Measurements from ENCODE around the gene FOXD2. TPM values are rescaled to one million over a fixed set of nuclear protein-coding genes. Genes with fewer than 3 reads are reported as not detected.

Gene FOXD2
- total RNA-seq, 6 experiments from 2014 or later = 0.25 to 0.86 (median 0.41) TPM

- WGBS (ENCODE audit: insufficient coverage, low coverage, low lambda C conversion rate, missing lambda C conversion rate) = 70% methylated on average over 4 of the region's 5 CpGs
- no peak overlapping the region for H3K27ac ChIP-seq
- ATAC-seq = no peak
- TF ChIP-seq POLR2A (IDR thresholded peaks at IDR 0.05) (no peak), CTCF (IDR thresholded peaks at IDR 0.05) (no peak)
- intact Hi-C loops (cut with DNase I) = no loop called here
- no peaks in the 10 kb centered on the region for H3K27me3 ChIP-seq
- no peak overlapping the region for H3K4me3 ChIP-seq
- H3K36me3 ChIP-seq = no peaks in the 10 kb centered on the region
- no peaks in the 10 kb centered on the region for H3K4me1 ChIP-seq
- no peaks in the 10 kb centered on the region for H3K9me3 ChIP-seq
- no peak for DNase-seq
These were observed 44.7 kb upstream of the FOXD2 start for GRCh38 chr1:47393141-47393540.

GRCh38 chr1:47395433-47395832 is 42.4 kb upstream of the FOXD2 start:
- TF ChIP-seq CTCF (IDR thresholded peaks at IDR 0.05) = no peak
- TF ChIP-seq POLR2A (IDR thresholded peaks at IDR 0.05) = no peak
- DNase-seq (no peak), ATAC-seq (no peak)
- no peak overlapping the region for H3K27ac ChIP-seq
- no peaks in the 10 kb centered on the region for H3K9me3 ChIP-seq
- H3K4me1 ChIP-seq = no peaks in the 10 kb centered on the region
- intact Hi-C loops (cut with DNase I) = no loop called here
- 79% methylated on average over 2 of the region's 3 CpGs for WGBS (ENCODE audit: insufficient coverage, low coverage, low lambda C conversion rate, missing lambda C conversion rate)
- H3K27me3 ChIP-seq = no peaks in the 10 kb centered on the region
- H3K4me3 ChIP-seq = no peak overlapping the region
- no peaks in the 10 kb centered on the region for H3K36me3 ChIP-seq

- Histone ChIP-seq H3K36me3 (no peaks in the 10 kb centered on the region), H3K27ac (no peak overlapping the region), H3K9me3 (no peaks in the 10 kb centered on the region), H3K4me3 (no peak overlapping the region), H3K4me1 (no peaks in the 10 kb centered on the region), H3K27me3 (no peaks in the 10 kb centered on the region)
- 90% methylated on average over 3 of the region's 6 CpGs for WGBS (ENCODE audit: insufficient coverage, low coverage, low lambda C conversion rate, missing lambda C conversion rate)
- no peak for TF ChIP-seq CTCF (IDR thresholded peaks at IDR 0.05)
- TF ChIP-seq POLR2A (IDR thresholded peaks at IDR 0.05) = no peak
- intact Hi-C loops (cut with DNase I) = no loop called here
- ATAC-seq = no peak
- DNase-seq = no peak
These were observed 41.1 kb upstream of the FOXD2 start for GRCh38 chr1:47396671-47397196.

GRCh38 chr1:47399138-47399845 is 38.6 kb upstream of the FOXD2 start:
- Histone ChIP-seq H3K27me3 (no peaks in the 10 kb centered on the region), H3K4me1 (no peaks in the 10 kb centered on the region), H3K4me3 (no peak overlapping the region), H3K9me3 (no peaks in the 10 kb centered on the region), H3K36me3 (no peaks in the 10 kb centered on the region), H3K27ac (no peak overlapping the region)
- TF ChIP-seq POLR2A (IDR thresholded peaks at IDR 0.05) = no peak
- no peak for TF ChIP-seq CTCF (IDR thresholded peaks at IDR 0.05)
- intact Hi-C loops (cut with DNase I) = no loop called here
- ATAC-seq (no peak), DNase-seq (no peak)
- WGBS (ENCODE audit: insufficient coverage, low coverage, low lambda C conversion rate, missing lambda C conversion rate) = 81% methylated on average over 4 of the region's 4 CpGs
